ENCODE measurements around the gene TRAF3IP1.
A peak's percentile ranks its signal among the peaks of the same experiment; 100 is the strongest.

TRAF3IP1 gene

GRCh38 chr2:238425505-238425978 lies 105.2 kb downstream of the TRAF3IP1 start:
- peak overlapping the region; percentile 73 for H3K4me3 ChIP-seq (ENCODE audit: low read depth, low read length)
- no peak for DNase-seq (ENCODE audit: low read depth)
- TF ChIP-seq POLR2A (IDR thresholded peaks at IDR 0.05; ENCODE audit: extremely low read depth, insufficient read length) = no peak
- TF ChIP-seq, protein P1, sequence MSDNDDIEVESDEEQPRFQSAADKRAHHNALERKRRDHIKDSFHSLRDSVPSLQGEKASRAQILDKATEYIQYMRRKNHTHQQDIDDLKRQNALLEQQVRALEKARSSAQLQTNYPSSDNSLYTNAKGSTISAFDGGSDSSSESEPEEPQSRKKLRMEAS (IDR thresholded peaks at IDR 0.05; ENCODE audit: low read depth, low read length) = no peak
- TF ChIP-seq, protein P2, sequence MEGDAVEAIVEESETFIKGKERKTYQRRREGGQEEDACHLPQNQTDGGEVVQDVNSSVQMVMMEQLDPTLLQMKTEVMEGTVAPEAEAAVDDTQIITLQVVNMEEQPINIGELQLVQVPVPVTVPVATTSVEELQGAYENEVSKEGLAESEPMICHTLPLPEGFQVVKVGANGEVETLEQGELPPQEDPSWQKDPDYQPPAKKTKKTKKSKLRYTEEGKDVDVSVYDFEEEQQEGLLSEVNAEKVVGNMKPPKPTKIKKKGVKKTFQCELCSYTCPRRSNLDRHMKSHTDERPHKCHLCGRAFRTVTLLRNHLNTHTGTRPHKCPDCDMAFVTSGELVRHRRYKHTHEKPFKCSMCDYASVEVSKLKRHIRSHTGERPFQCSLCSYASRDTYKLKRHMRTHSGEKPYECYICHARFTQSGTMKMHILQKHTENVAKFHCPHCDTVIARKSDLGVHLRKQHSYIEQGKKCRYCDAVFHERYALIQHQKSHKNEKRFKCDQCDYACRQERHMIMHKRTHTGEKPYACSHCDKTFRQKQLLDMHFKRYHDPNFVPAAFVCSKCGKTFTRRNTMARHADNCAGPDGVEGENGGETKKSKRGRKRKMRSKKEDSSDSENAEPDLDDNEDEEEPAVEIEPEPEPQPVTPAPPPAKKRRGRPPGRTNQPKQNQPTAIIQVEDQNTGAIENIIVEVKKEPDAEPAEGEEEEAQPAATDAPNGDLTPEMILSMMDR (IDR thresholded peaks at IDR 0.05; ENCODE audit: low read depth, low read length) = no peak
- TF ChIP-seq MYC (IDR thresholded peaks at IDR 0.05; ENCODE audit: low read depth, low read length) = no peak

DNA sequence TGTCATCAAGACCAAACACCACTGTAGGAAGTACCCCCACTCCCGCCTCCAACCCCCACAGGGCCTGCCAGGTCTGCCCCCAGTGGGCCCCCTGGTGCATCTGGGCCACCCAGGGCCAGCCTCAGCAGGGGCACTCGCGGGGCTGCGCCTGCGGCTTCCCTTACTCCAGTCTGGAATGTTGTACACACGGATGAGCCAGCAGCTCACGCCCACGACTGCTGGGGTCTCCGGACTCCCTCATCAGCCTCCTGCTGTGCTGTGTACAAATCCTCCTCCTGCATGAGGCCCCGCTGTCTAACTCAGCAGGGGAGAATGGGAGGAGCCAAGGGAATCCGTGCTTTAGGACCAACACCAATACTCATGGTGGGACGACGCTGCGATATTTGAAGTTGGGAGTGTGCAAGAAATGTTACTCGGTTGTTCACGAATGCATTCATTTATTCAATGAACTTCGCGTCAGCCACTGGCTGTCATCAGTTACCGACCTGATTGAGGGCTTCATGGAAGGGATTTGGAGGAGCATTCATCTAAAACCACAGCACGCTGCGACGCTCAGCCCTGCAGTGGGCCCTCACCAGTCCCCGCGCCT lies 105.8 kb downstream of the TRAF3IP1 start:
- peak; percentile 88 for DNase-seq (ENCODE audit: low read depth)
- H3K4me3 ChIP-seq (ENCODE audit: low read depth, low read length) = peak overlapping the region; percentile 73
- TF ChIP-seq, protein P2 (IDR thresholded peaks at IDR 0.05; ENCODE audit: low read depth, low read length) = no peak
- TF ChIP-seq, protein P1 (IDR thresholded peaks at IDR 0.05; ENCODE audit: low read depth, low read length) = no peak
- TF ChIP-seq POLR2A (IDR thresholded peaks at IDR 0.05; ENCODE audit: extremely low read depth, insufficient read length) = no peak
- TF ChIP-seq MYC (IDR thresholded peaks at IDR 0.05; ENCODE audit: low read depth, low read length) = no peak

DNA sequence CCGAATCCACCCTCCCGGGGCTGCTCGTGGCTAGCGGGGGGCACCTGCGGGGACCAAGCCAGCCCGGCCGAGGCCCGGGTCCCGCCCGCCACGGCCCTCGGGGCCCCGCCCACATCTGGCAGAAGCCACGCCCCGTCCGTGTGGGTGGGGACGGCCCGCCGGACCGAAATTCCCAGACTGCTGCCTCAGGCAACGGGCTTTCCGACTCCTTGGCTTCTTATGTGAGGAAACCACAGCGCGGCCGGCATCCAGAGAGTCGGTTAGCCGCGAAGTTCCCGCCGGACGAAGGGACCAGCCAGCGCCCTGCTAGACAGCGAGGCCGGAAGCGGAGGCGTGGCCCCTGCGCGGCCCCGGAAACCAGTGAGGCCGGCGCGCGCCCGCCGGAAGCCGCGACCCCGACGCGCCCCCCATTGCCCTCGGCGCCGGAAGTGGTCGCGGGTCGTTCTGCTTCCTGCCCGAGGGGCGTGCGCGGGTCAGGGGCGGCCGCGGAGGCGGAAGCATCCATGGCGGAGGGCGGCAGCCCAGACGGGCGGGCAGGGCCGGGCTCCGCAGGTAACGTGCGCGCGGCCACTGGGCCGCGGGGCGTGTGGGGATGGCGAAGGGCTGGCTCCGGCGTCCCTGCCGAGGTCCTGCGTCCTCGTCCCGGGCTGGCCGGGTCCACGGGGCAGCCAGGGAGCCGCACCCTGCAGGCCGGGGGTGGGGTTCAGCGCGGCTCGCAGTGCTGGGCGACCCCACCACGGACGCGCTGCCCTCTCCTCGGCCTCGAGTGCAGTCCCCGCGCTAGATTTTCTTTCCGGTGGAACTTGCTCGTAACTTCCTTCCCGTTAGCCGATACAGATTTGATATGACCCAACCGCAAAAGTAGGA lies 106.5 kb downstream of the TRAF3IP1 start, which contains the start of gene ASB1:
TSS of gene ASB1 (plus strand) at position 360 of the 867 bp plus-strand sequence. CDS start at position 504, 144 bp downstream.
- DNase-seq (ENCODE audit: low read depth) = peak; percentile 94
- H3K4me3 ChIP-seq (ENCODE audit: low read depth, low read length) = peak within 1 kb of the TSS; percentile 73
- peak; percentile 69 for TF ChIP-seq POLR2A (IDR thresholded peaks at IDR 0.05; ENCODE audit: extremely low read depth, insufficient read length)
- TF ChIP-seq, protein P2 (IDR thresholded peaks at IDR 0.05; ENCODE audit: low read depth, low read length) = no peak
- TF ChIP-seq MYC (IDR thresholded peaks at IDR 0.05; ENCODE audit: low read depth, low read length) = peak; percentile 26
- TF ChIP-seq, protein P1 (IDR thresholded peaks at IDR 0.05; ENCODE audit: low read depth, low read length) = peak; percentile 46

- peak overlapping the region; percentile 73 for H3K4me3 ChIP-seq (ENCODE audit: low read depth, low read length)
- DNase-seq (ENCODE audit: low read depth) = peak; percentile 57
- no peak for TF ChIP-seq MYC (IDR thresholded peaks at IDR 0.05; ENCODE audit: low read depth, low read length)
- TF ChIP-seq POLR2A (IDR thresholded peaks at IDR 0.05; ENCODE audit: extremely low read depth, insufficient read length) = no peak
- TF ChIP-seq, protein P1 (IDR thresholded peaks at IDR 0.05; ENCODE audit: low read depth, low read length) = no peak
- TF ChIP-seq, protein P2 (IDR thresholded peaks at IDR 0.05; ENCODE audit: low read depth, low read length) = no peak
Measured at GRCh38 chr2:238427435-238428162, 107.3 kb downstream of the TRAF3IP1 start.

DNA sequence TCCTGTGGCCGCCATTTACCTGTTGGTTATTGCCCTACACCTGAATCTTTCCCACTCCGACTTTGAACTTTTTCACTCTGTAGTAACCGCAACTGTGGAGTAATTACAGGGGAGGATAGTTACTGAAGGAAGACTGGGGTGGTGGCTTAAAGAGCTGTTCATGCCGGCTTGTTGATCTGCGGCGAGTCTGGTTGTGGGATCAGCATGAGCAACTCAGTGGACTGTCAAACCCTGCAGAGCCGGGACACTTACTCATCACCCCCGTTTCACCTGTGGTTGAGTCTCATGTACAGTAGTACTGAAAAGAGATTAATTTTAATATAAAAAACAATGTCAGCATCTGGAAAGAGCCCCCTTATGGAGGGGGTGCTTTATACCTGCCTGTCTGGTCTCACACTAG lies 108.5 kb downstream of the TRAF3IP1 start:
- H3K4me3 ChIP-seq (ENCODE audit: low read depth, low read length) = no peak overlapping the region
- TF ChIP-seq MYC (IDR thresholded peaks at IDR 0.05; ENCODE audit: low read depth, low read length) = no peak

More for the DNA sequence above, 108.5 kb downstream of the TRAF3IP1 start:
- no peak for DNase-seq (ENCODE audit: low read depth)

Measured in NB4 (cell line).